ENCODE data around the gene KIAA1328. TPM values are rescaled to one million over a fixed set of nuclear protein-coding genes. Genes with fewer than 3 reads are reported as not detected.

The KIAA1328 gene
- total RNA-seq, 1 donor from 2014 or later, result 5.8 TPM

GRCh38 chr18:36828157-36828629 is 734 bp upstream of the KIAA1328 start:
- Histone ChIP-seq H3K4me3 (ENCODE audit: low read depth, low read length) (peak overlapping the region; percentile 100), H3K36me3 (ENCODE audit: control insufficient read depth, insufficient read depth, low read length) (no peaks in the 10 kb centered on the region), H3K27me3 (ENCODE audit: control insufficient read depth, insufficient read depth, low read length) (no peaks in the 10 kb centered on the region)
- TF ChIP-seq, protein P1, sequence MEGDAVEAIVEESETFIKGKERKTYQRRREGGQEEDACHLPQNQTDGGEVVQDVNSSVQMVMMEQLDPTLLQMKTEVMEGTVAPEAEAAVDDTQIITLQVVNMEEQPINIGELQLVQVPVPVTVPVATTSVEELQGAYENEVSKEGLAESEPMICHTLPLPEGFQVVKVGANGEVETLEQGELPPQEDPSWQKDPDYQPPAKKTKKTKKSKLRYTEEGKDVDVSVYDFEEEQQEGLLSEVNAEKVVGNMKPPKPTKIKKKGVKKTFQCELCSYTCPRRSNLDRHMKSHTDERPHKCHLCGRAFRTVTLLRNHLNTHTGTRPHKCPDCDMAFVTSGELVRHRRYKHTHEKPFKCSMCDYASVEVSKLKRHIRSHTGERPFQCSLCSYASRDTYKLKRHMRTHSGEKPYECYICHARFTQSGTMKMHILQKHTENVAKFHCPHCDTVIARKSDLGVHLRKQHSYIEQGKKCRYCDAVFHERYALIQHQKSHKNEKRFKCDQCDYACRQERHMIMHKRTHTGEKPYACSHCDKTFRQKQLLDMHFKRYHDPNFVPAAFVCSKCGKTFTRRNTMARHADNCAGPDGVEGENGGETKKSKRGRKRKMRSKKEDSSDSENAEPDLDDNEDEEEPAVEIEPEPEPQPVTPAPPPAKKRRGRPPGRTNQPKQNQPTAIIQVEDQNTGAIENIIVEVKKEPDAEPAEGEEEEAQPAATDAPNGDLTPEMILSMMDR (IDR thresholded peaks at IDR 0.05; ENCODE audit: insufficient read depth, low read length, poor library complexity, severe bottlenecking), result no peak
- DNase-seq (ENCODE audit: low read depth), result no peak

- no peak for DNase-seq (ENCODE audit: low read depth)
- TF ChIP-seq, protein P1 (IDR thresholded peaks at IDR 0.05; ENCODE audit: insufficient read depth, low read length, poor library complexity, severe bottlenecking), result no peak
- Histone ChIP-seq H3K4me3 (ENCODE audit: low read depth, low read length) (peak overlapping the region; percentile 100), H3K36me3 (ENCODE audit: control insufficient read depth, insufficient read depth, low read length) (no peaks in the 10 kb centered on the region), H3K27me3 (ENCODE audit: control insufficient read depth, insufficient read depth, low read length) (no peaks in the 10 kb centered on the region)
Observed at GRCh38 chr18:36829362-36830157, 633 bp downstream of the KIAA1328 start.

- TF ChIP-seq, protein P1 (IDR thresholded peaks at IDR 0.05; ENCODE audit: insufficient read depth, low read length, poor library complexity, severe bottlenecking), result no peak
- Histone ChIP-seq H3K27me3 (ENCODE audit: control insufficient read depth, insufficient read depth, low read length) (no peaks in the 10 kb centered on the region), H3K36me3 (ENCODE audit: control insufficient read depth, insufficient read depth, low read length) (no peaks in the 10 kb centered on the region), H3K4me3 (ENCODE audit: low read depth, low read length) (no peak overlapping the region)
- no peak for DNase-seq (ENCODE audit: low read depth)
Observed at GRCh38 chr18:36830158-36830495, 1.2 kb downstream of the KIAA1328 start.

- TF ChIP-seq, protein P1 (IDR thresholded peaks at IDR 0.05; ENCODE audit: insufficient read depth, low read length, poor library complexity, severe bottlenecking), result no peak
- Histone ChIP-seq H3K27me3 (ENCODE audit: control insufficient read depth, insufficient read depth, low read length) (no peaks in the 10 kb centered on the region), H3K4me3 (ENCODE audit: low read depth, low read length) (no peak overlapping the region), H3K36me3 (ENCODE audit: control insufficient read depth, insufficient read depth, low read length) (no peaks in the 10 kb centered on the region)
- no peak for DNase-seq (ENCODE audit: low read depth)
Observed at GRCh38 chr18:36831139-36831538, 2.2 kb downstream of the KIAA1328 start.

DNA sequence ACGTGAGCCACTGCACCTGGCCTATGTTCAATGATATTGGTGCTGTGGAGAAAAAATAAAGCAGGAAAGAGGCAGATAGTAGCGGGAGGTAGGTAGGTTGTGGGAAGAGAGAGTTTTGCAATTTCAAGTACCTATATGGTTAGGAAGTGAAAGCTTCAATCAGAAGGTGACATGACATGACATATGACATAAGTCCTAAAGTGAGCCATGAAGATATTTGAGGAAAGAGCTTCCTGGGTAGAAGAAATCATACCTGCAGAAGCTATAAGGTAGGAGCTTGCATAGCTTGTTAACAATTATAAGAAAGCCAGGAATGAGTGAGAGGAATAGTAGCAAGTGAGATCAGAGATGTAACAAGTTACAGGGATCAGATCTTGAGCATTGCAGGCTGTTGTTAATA is 4.2 kb downstream of the KIAA1328 start:
- TF ChIP-seq, protein P1 (IDR thresholded peaks at IDR 0.05; ENCODE audit: insufficient read depth, low read length, poor library complexity, severe bottlenecking), result no peak
- DNase-seq (ENCODE audit: low read depth), result no peak
- no peaks in the 10 kb centered on the region for H3K36me3 ChIP-seq (ENCODE audit: control insufficient read depth, insufficient read depth, low read length)

GRCh38 chr18:36835927-36836326 is 7.0 kb downstream of the KIAA1328 start:
- H3K36me3 ChIP-seq (ENCODE audit: control insufficient read depth, insufficient read depth, low read length), result no peaks in the 10 kb centered on the region
- DNase-seq (ENCODE audit: low read depth), result no peak
- TF ChIP-seq, protein P1 (IDR thresholded peaks at IDR 0.05; ENCODE audit: insufficient read depth, low read length, poor library complexity, severe bottlenecking), result no peak
- H3K4me3 ChIP-seq (ENCODE audit: low read depth, low read length), result no peak overlapping the region
- no peaks in the 10 kb centered on the region for H3K27me3 ChIP-seq (ENCODE audit: control insufficient read depth, insufficient read depth, low read length)

More for the DNA sequence above, 4.2 kb downstream of the KIAA1328 start:
- Histone ChIP-seq H3K4me3 (ENCODE audit: low read depth, low read length) (no peak overlapping the region), H3K27me3 (ENCODE audit: control insufficient read depth, insufficient read depth, low read length) (no peaks in the 10 kb centered on the region)

Measured in kidney epithelial cell (primary cell).